OCI-M2 (cell line): Measurements from ENCODE around the gene WFDC10B.
"Not testable (repeated sequence)": the region's sequence is repeated elsewhere in the genome, so short reads cannot be mapped to it uniquely, and the experiment has no call there.

Source experiments
- DNase-seq: peaks from one replicate; lab custom pipeline; 2025; ENCODE audit not compliant: unreplicated experiment; lab: John Stamatoyannopoulos, UW

The WFDC10B gene

GRCh38 chr20:45649312-45649863 lies 55.4 kb downstream of the WFDC10B start:
- DNase-seq, result no peak

- no peak for DNase-seq
Observed at GRCh38 chr20:45647441-45648050, 57.3 kb downstream of the WFDC10B start.

- DNase-seq, result no peak
Observed at GRCh38 chr20:45646875-45647274, 57.9 kb downstream of the WFDC10B start.

GRCh38 chr20:45645869-45646268 lies 59.0 kb downstream of the WFDC10B start:
- DNase-seq, result not testable (repeated sequence)

GRCh38 chr20:45641076-45641475 lies 63.7 kb downstream of the WFDC10B start:
- DNase-seq, result not testable (repeated sequence)

- DNase-seq, result no peak
Observed at GRCh38 chr20:45639687-45640086, 65.1 kb downstream of the WFDC10B start.

- DNase-seq, result no peak
Observed at GRCh38 chr20:45636513-45636912, 68.3 kb downstream of the WFDC10B start.
